Testis (tissue), 3 donors: ENCODE measurements around the gene ANXA1. TPM values are rescaled to one million over a fixed set of nuclear protein-coding genes. Genes with fewer than 3 reads are reported as not detected.

Experiments
- DNase-seq: peaks from one replicate; pipeline ENCODE4 v3.0.0-alpha.2; 2019
- H3K27ac ChIP-seq, 2 donors: fragments of 200-600 bp; sonication (generic); one replicate each; pipeline ENCODE4 v1.5.1; 2019
- H3K27me3 ChIP-seq: fragments of 200-600 bp; sonication (generic); one replicate; pipeline ENCODE4 v1.5.1; 2019
- H3K36me3 ChIP-seq: fragments of 200-600 bp; sonication (generic); one replicate; pipeline ENCODE4 v1.5.1; 2017; ENCODE audit warnings: low read depth; ENCODE audit errors: missing control alignments
- H3K4me1 ChIP-seq: fragments of 200-600 bp; sonication (generic); one replicate; pipeline ENCODE4 v1.5.1; 2019
- H3K4me3 ChIP-seq, 2 donors: fragments of 200-600 bp; sonication (generic); one replicate each; pipeline ENCODE4 v1.5.1; 2017 to 2019
- H3K9me3 ChIP-seq: fragments of 200-600 bp; sonication (generic); one replicate; pipeline ENCODE4 v1.5.1; 2017
- POLR2A ChIP-seq: fragments of 450-650 bp; IDR thresholded peaks from one replicate; pipeline ENCODE4 v1.6.1; 2017; ENCODE audit warnings: antibody characterized with exemption, mild to moderate bottlenecking, moderate library complexity
- WGBS, 2 donors: methylation state at CpG; one replicate each; pipeline ENCODE4 v1.1.5; 2018; 5-methylcytosine and 5-hydroxymethylcytosine counted together
- intact Hi-C: fragments of 100-400 bp; cut with DNase I; formaldehyde crosslinking; loops from one replicate; pipeline ENCODE4 v1.15.1; 2023; ENCODE audit warnings: low total_unique reads
- polyA plus RNA-seq: library from polyadenylated mRNA; stranded (reverse); fragments of 350-450 nt; fragmentation: Illumina TruSeq; extraction: RNeasy Lipid Tissue Mini Kit (QIAGEN cat#74804); gene quantifications from one replicate; pipeline ENCODE4 v1.2.3, GENCODE V29; 2014; ENCODE audit warnings: low read depth, low replicate concordance; ENCODE audit not compliant: insufficient read depth
- total RNA-seq, 2 donors: library from RNA; depleted of rRNA; stranded (reverse); fragments of >200 nt; gene quantifications; one replicate each; pipeline ENCODE4 v1.2.3, GENCODE V29; 2016
- TF ChIP-seq, protein P1 (sequence below), 3 experiments: fragments of 450-650 bp in 2 of 3; fragments of 200-600 bp in 1 of 3; sonication (generic) in 1 of 3; IDR thresholded peaks; one replicate each; pipeline ENCODE4 v1.5.1; 2016 to 2019; ENCODE audit warnings: antibody characterized with exemption in 3 of 3, mild to moderate bottlenecking in 2 of 3, moderate library complexity in 1 of 3

ANXA1 gene
- total and polyA plus RNA-seq, 3 donors from 2014 or later = 12.1 to 49.6 (median 13.4) TPM

DNA sequence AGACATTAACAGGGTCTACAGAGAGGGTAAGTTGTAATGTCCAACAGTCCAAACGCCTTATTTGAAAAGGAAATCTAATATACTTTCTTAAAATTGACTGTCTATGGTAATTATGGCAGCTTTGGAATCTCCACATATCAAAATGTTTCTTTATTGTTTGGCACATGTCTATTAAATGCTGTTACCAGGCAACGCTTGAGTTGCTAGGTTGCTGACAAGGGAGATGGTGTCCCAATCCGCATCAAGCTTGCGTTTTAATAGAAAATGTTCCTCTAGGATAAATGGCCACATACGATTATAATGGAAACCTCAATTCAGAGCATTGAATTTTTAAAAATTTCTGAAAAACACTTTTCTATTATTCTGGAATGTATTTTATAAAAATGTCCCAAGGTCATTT lies 9.2 kb downstream of the ANXA1 start:
- intact Hi-C loops = no loop called here
- no peaks in the 10 kb centered on the region for H3K36me3 ChIP-seq
- no peak overlapping the region for H3K4me3 ChIP-seq
- no peaks in the 10 kb centered on the region for H3K27me3 ChIP-seq
- no peaks in the 10 kb centered on the region for H3K9me3 ChIP-seq
- H3K27ac ChIP-seq = no peak overlapping the region
- TF ChIP-seq POLR2A = no peak
- TF ChIP-seq, protein P1, sequence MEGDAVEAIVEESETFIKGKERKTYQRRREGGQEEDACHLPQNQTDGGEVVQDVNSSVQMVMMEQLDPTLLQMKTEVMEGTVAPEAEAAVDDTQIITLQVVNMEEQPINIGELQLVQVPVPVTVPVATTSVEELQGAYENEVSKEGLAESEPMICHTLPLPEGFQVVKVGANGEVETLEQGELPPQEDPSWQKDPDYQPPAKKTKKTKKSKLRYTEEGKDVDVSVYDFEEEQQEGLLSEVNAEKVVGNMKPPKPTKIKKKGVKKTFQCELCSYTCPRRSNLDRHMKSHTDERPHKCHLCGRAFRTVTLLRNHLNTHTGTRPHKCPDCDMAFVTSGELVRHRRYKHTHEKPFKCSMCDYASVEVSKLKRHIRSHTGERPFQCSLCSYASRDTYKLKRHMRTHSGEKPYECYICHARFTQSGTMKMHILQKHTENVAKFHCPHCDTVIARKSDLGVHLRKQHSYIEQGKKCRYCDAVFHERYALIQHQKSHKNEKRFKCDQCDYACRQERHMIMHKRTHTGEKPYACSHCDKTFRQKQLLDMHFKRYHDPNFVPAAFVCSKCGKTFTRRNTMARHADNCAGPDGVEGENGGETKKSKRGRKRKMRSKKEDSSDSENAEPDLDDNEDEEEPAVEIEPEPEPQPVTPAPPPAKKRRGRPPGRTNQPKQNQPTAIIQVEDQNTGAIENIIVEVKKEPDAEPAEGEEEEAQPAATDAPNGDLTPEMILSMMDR (IDR thresholded peaks at IDR 0.05) = no peak
- 94 to 95% methylated on average over 5 of the region's 5 CpGs for WGBS, 2 donors
- no peak for DNase-seq
- no peaks in the 10 kb centered on the region for H3K4me1 ChIP-seq

DNA sequence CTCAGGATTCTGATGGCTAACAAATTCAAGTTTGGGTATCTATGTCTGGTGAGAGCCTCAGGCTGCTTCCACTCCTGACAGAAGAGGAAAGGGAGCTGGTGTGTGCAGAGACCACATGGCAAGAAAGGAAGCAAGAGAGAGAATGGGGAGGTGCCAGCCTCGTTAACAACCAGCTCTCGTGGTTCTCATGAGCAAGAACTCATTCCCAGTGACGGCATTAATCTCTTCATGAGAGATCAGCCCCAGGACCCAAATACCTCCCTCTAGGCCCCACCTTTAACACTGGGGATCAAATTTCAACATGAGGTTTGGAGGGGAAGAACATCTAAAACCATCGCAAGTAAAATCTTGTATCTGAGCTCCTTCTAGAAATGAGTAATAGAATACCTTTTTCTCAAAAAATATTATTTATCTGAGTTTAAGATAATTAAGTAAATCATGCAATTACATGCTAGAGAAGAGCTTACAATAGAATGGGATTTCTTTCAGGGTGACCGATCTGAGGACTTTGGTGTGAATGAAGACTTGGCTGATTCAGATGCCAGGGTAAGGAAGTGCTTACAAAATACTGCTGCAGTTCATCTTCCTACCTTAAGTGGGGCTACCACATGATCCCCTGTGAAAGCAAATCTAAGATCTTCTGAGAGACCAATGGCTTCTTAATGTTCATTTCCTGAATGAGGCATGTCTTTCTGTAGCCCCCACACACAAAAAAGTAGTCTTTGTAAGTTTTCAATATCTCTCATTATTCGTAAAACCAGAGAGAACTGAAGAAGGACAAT lies 11.5 kb downstream of the ANXA1 start:
- Histone ChIP-seq H3K4me3 (no peak overlapping the region), H3K27me3 (no peaks in the 10 kb centered on the region), H3K36me3 (no peaks in the 10 kb centered on the region), H3K27ac (no peak overlapping the region), H3K4me1 (no peaks in the 10 kb centered on the region), H3K9me3 (no peaks in the 10 kb centered on the region)
- WGBS, 2 donors = 81 to 82% methylated on average over 6 of the region's 6 CpGs
- TF ChIP-seq, protein P1 (IDR thresholded peaks at IDR 0.05) = no peak
- TF ChIP-seq POLR2A = no peak
- DNase-seq = no peak
- intact Hi-C loops = no loop called here

GRCh38 chr9:73165911-73166310 lies 14.2 kb downstream of the ANXA1 start:
- intact Hi-C loops = no loop called here
- no peaks in the 10 kb centered on the region for H3K36me3 ChIP-seq
- TF ChIP-seq, protein P1 (IDR thresholded peaks at IDR 0.05) = no peak
- TF ChIP-seq POLR2A = no peak

DNA sequence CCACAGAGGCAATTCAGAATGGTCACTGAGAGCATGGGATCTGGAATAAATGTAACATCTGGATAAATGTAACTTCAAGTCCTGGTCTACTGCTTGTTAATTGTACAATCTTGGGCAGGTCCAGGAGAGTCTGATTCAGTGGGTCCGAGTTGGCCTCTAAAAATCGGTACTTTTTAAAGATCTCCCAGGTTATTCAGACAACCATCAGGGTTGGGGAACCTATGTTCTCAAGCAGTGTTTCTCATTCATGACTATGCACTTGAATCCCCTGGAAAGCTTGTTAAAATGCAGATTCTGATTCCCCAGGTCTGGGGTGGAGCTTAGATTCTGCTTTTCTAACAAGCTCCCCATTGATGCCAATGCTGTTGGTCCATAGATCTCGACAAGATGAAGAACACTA lies 14.8 kb downstream of the ANXA1 start:
- intact Hi-C loops = no loop called here
- WGBS, 2 donors = 94 to 96% methylated on average over 1 to 3 of the region's 3 CpGs
- H3K9me3 ChIP-seq = no peaks in the 10 kb centered on the region
- no peak for DNase-seq
- H3K4me1 ChIP-seq = no peaks in the 10 kb centered on the region
- H3K4me3 ChIP-seq = no peak overlapping the region
- H3K27ac ChIP-seq = no peak overlapping the region
- H3K36me3 ChIP-seq = no peaks in the 10 kb centered on the region
- TF ChIP-seq, protein P1 (IDR thresholded peaks at IDR 0.05) = no peak
- TF ChIP-seq POLR2A = no peak
- no peaks in the 10 kb centered on the region for H3K27me3 ChIP-seq

More at GRCh38 chr9:73165911-73166310, 14.2 kb downstream of the ANXA1 start:
- Histone ChIP-seq H3K4me3 (no peak overlapping the region), H3K9me3 (no peaks in the 10 kb centered on the region), H3K27ac (no peak overlapping the region), H3K4me1 (no peaks in the 10 kb centered on the region), H3K27me3 (no peaks in the 10 kb centered on the region)
- DNase-seq = no peak
- WGBS, 2 donors = 91 to 93% methylated on average over 2 of the region's 2 CpGs

GRCh38 chr9:73167614-73168013 lies 15.9 kb downstream of the ANXA1 start:
- TF ChIP-seq POLR2A = no peak
- TF ChIP-seq, protein P1 (IDR thresholded peaks at IDR 0.05) = no peak
- intact Hi-C loops = no loop called here
- WGBS, 2 donors = 73 to 74% methylated on average over 4 of the region's 4 CpGs
- Histone ChIP-seq H3K4me1 (no peaks in the 10 kb centered on the region), H3K36me3 (no peaks in the 10 kb centered on the region), H3K27ac (no peak overlapping the region), H3K27me3 (no peaks in the 10 kb centered on the region), H3K9me3 (no peaks in the 10 kb centered on the region), H3K4me3 (no peak overlapping the region)
- no peak for DNase-seq
